Lung (tissue), 12 donors: ENCODE data around the gene CLDN15. TPM values are rescaled to one million over a fixed set of nuclear protein-coding genes. Genes with fewer than 3 reads are reported as not detected.
"Not testable (repeated sequence)": the region's sequence is repeated elsewhere in the genome, so short reads cannot be mapped to it uniquely, and the experiment has no call there.

Experiments
- ATAC-seq: fragments of 200-7000 bp; cut with Tn5 transposase; one replicate; pipeline ENCODE4 v1.9.1; 2020; ENCODE audit warnings: moderate number of reproducible peaks; ENCODE audit not compliant: insufficient read depth, low FRiP score
- DNase-seq, 3 donors: peaks; one replicate each; pipeline ENCODE4 v3.0.0-alpha.2; 2013 to 2017
- H3K27ac ChIP-seq, 2 donors: one replicate each; pipeline ENCODE4 v1.5.1; 2013; ENCODE audit warnings: mild to moderate bottlenecking in 2 of 2, moderate library complexity in 2 of 2, control low read depth in 1 of 2, inconsistent platforms in 1 of 2, low read depth in 1 of 2, low read length in 1 of 2
- H3K27me3 ChIP-seq, 3 donors: one replicate each; pipeline ENCODE4 v1.5.1; 2013; ENCODE audit warnings: low read length in 2 of 3; ENCODE audit not compliant: control insufficient read depth in 3 of 3, insufficient read depth in 3 of 3
- H3K36me3 ChIP-seq, 4 donors: one replicate each; pipeline ENCODE4 v1.5.1; 2013; ENCODE audit warnings: low read length in 4 of 4, mild to moderate bottlenecking in 1 of 4, moderate library complexity in 1 of 4; ENCODE audit not compliant: control insufficient read depth in 4 of 4, insufficient read depth in 4 of 4
- H3K4me1 ChIP-seq, 5 donors: one replicate each; pipeline ENCODE4 v1.5.1; 2013; ENCODE audit warnings: low read length in 5 of 5, mild to moderate bottlenecking in 2 of 5, moderate library complexity in 1 of 5; ENCODE audit not compliant: control insufficient read depth in 5 of 5, insufficient read depth in 5 of 5
- H3K4me3 ChIP-seq: one replicate; pipeline ENCODE4 v1.5.1; 2013; ENCODE audit warnings: mild to moderate bottlenecking, control low read depth, moderate library complexity
- H3K9ac ChIP-seq, 2 donors: one replicate each; pipeline ENCODE4 v1.5.1; 2013; ENCODE audit warnings: low read length in 2 of 2, control low read depth in 1 of 2; ENCODE audit not compliant: insufficient read depth in 1 of 2
- H3K9me3 ChIP-seq, 4 donors: one replicate each; pipeline ENCODE4 v1.5.1; 2013; ENCODE audit warnings: low read length in 3 of 4, mild to moderate bottlenecking in 1 of 4, moderate library complexity in 1 of 4; ENCODE audit not compliant: control insufficient read depth in 4 of 4, insufficient read depth in 3 of 4
- CTCF ChIP-seq: IDR thresholded peaks from 2 replicates; pipeline ENCODE4 v1.5.1; 2012; ENCODE audit warnings: mild to moderate bottlenecking; ENCODE audit errors: control extremely low read depth, extremely low read depth
- WGBS, 2 donors: extraction: QIAGEN DNeasy Blood & Tissue Kit; methylation state at CpG; one replicate each; pipeline ENCODE4 v1.1.7; 2013; 5-methylcytosine and 5-hydroxymethylcytosine counted together
- polyA plus RNA-seq, 2 donors: library from polyadenylated mRNA; stranded (reverse); fragments of 200-250 nt; gene quantifications; one replicate each; pipeline ENCODE4 v1.2.1, GENCODE V29; 2013
- total RNA-seq, 2 donors: library from RNA; depleted of rRNA in 1 of 2; stranded (reverse); fragments of >200 nt in 1 of 2; gene quantifications; one replicate each; pipeline ENCODE4 v1.2.1, GENCODE V29; 2014 to 2021
- donor health status: control.
- donor health status: control.
- donor health status: Bipolar disorder and iron deficiency.
- donor health status: healthy.
- donor health status: DM: yes; HTN: yes; CAD: no.

Gene CLDN15
- total and polyA plus RNA-seq, 4 donors: 5.2 to 8.0 (median 6.6) TPM

- no peak for TF ChIP-seq CTCF
- H3K36me3 ChIP-seq: peaks cover 0 to 9% (median 3%) of the 10 kb centered on the region in 4 donors
- no peak overlapping the region for H3K27ac ChIP-seq
- 10% methylated on average over 58 to 75 of the region's 75 CpGs for WGBS, 2 donors
- peaks cover 3 to 41% (median 21%) of the 10 kb centered on the region in 3 donors for H3K27me3 ChIP-seq
- ATAC-seq (no peak), DNase-seq (no peak)
- peaks cover 0 to 2% (median 0%) of the 10 kb centered on the region in 4 donors for H3K9me3 ChIP-seq
- H3K4me1 ChIP-seq: peaks cover 0 to 4% (median 0%) of the 10 kb centered on the region in 5 donors
- no peak overlapping the region for H3K4me3 ChIP-seq
- H3K9ac ChIP-seq: no peak overlapping the region
Measured at GRCh38 chr7:101201695-101202602, 35.7 kb downstream of the CLDN15 start.

DNA sequence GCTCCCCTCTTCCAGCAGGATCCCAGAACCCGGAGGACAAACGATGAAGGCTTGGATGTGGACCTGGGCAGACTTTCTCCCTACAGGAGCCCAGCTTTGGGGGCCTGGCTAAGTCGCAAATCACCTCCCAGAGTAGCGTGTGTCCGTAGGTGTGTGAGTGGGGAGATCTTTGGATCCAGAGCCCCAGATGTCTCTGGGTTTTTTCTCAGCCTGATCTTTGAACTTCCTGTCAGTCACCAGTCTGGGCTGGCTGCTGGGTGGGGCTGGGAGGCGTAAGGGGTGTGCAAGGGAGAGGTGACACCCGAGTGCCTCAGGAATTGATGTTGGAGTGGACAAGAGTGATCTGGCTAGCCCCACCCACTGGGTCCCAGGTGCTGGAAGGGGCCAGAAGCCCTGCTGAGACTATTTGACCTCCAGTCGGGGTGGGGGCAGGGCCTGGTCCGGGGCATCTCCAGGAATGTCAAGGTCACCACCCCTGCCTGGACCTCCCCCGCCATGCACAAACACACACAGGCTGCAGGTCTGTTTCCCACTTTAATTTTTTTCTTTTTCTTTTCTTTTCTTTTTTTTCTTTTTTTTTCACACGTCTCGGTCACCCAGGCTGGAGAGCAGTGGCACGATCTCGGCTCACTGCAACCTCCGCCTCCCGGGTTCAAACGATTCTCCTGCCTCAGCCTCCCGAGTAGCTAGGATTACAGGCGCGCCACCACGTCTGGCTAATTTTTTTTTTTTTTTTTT, 36.6 kb downstream of the CLDN15 start, which contains the start of gene MOGAT3:
MOGAT3 (minus strand) TSS at position 175 of the 738 bp plus-strand sequence. CDS start 182 bp downstream, outside the sequence.
- no peak for TF ChIP-seq CTCF
- no peak for ATAC-seq
- H3K9ac ChIP-seq: no peak within 1 kb of the TSS
- H3K4me3 ChIP-seq: no peak within 1 kb of the TSS
- 30% methylated on average over 21 of the region's 21 CpGs for WGBS, 2 donors
- no peak for DNase-seq
- no peak within 1 kb of the TSS for H3K27ac ChIP-seq
- H3K9me3 ChIP-seq: peaks cover 0 to 2% (median 0%) of the 10 kb centered on the region in 4 donors
- peaks cover 0 to 2% (median under 1%) of the 10 kb centered on the region in 4 donors for H3K36me3 ChIP-seq
- peaks cover 0 to 4% (median 0%) of the 10 kb centered on the region in 5 donors for H3K4me1 ChIP-seq
- peaks cover 3 to 41% (median 21%) of the 10 kb centered on the region in 3 donors for H3K27me3 ChIP-seq

- WGBS, 2 donors: 85 to 86% methylated on average over 2 of the region's 2 CpGs
- peaks cover 3 to 41% (median 21%) of the 10 kb centered on the region in 3 donors for H3K27me3 ChIP-seq
Measured at GRCh38 chr7:101200504-101200861, 37.1 kb downstream of the CLDN15 start.

GRCh38 chr7:101199522-101199921, 38.1 kb downstream of the CLDN15 start:
- DNase-seq, H3K9ac ChIP-seq, H3K4me1 ChIP-seq, H3K9me3 ChIP-seq, ATAC-seq, H3K27ac ChIP-seq, H3K36me3 ChIP-seq, H3K4me3 ChIP-seq: not testable (repeated sequence)
- 90 to 93% methylated on average over 10 of the region's 10 CpGs for WGBS, 2 donors
- peaks cover 3 to 41% (median 21%) of the 10 kb centered on the region in 3 donors for H3K27me3 ChIP-seq

More at GRCh38 chr7:101200504-101200861, 37.1 kb downstream of the CLDN15 start:
- Histone ChIP-seq H3K36me3 (no peaks in the 10 kb centered on the region), H3K9me3 (peaks cover 0 to 2% (median 0%) of the 10 kb centered on the region in 4 donors), H3K9ac (no peak overlapping the region), H3K4me1 (peaks cover 0 to 4% (median 0%) of the 10 kb centered on the region in 5 donors), H3K27ac (no peak overlapping the region), H3K4me3 (no peak overlapping the region)
- TF ChIP-seq CTCF: no peak
- ATAC-seq (no peak), DNase-seq (no peak)
